CD14-positive monocyte (primary cell): ENCODE measurements around the gene YTHDF1. TPM values are rescaled to one million over a fixed set of nuclear protein-coding genes. Genes with fewer than 3 reads are reported as not detected.

Experiments
- DNase-seq, 3 donors: peaks; one replicate each; pipeline ENCODE4 v3.0.0-alpha.2; 2011 to 2022
- H2AFZ ChIP-seq: 2 replicates; pipeline ENCODE4 v1.6.0; 2012; ENCODE audit warnings: mild to moderate bottlenecking, low read depth, low read length, inconsistent platforms; ENCODE audit not compliant: insufficient read depth, poor library complexity, severe bottlenecking
- H3K27ac ChIP-seq, 2 donors: 1 replicate in 1 of 2; 2 replicates in 1 of 2; pipeline ENCODE4 v1.5.1; 2012 to 2013; ENCODE audit warnings: low read length in 2 of 2, control low read depth in 1 of 2, inconsistent platforms in 1 of 2, low read depth in 1 of 2, mild to moderate bottlenecking in 1 of 2
- H3K27me3 ChIP-seq, 2 donors: one replicate each; pipeline versions ENCODE4 v1.6.0 to v1.6.1; 2011 to 2013; ENCODE audit warnings: low read length in 2 of 2; ENCODE audit not compliant: control insufficient read depth in 2 of 2, insufficient read depth in 2 of 2
- H3K36me3 ChIP-seq, 2 donors: replicated peaks in 1 of 2; 1 replicate in 1 of 2; 2 replicates in 1 of 2; pipeline versions ENCODE4 v1.5.1 to v1.6.1; 2012 to 2013; ENCODE audit warnings: low read length in 2 of 2, control low read depth in 1 of 2, inconsistent platforms in 1 of 2, mild to moderate bottlenecking in 1 of 2; ENCODE audit not compliant: insufficient read depth in 2 of 2, control insufficient read depth in 1 of 2
- H3K4me1 ChIP-seq, 2 donors: 1 replicate in 1 of 2; 2 replicates in 1 of 2; pipeline versions ENCODE4 v1.5.1 to v1.6.1; 2012 to 2013; ENCODE audit warnings: low read length in 2 of 2, control low read depth in 1 of 2, inconsistent platforms in 1 of 2, mild to moderate bottlenecking in 1 of 2, moderate library complexity in 1 of 2; ENCODE audit not compliant: insufficient read depth in 2 of 2, control insufficient read depth in 1 of 2
- H3K4me2 ChIP-seq: replicated peaks from 2 replicates; pipeline ENCODE3; 2012; ENCODE audit warnings: low read length, moderate library complexity, mild to moderate bottlenecking; ENCODE audit not compliant: poor library complexity, severe bottlenecking; ENCODE audit errors: extremely low read depth
- H3K4me3 ChIP-seq, 3 experiments: fragments of 200-600 bp in 1 of 3; sonication (generic) in 1 of 3; replicated peaks in 1 of 3; 1 replicate in 2 of 3; 2 replicates in 1 of 3; pipeline ENCODE4 v1.5.1; 2011 to 2013; ENCODE audit warnings: low read length in 3 of 3, mild to moderate bottlenecking in 3 of 3, control low read depth in 2 of 3, low read depth in 2 of 3, inconsistent platforms in 1 of 3, moderate library complexity in 1 of 3
- H3K79me2 ChIP-seq: 2 replicates; pipeline ENCODE4 v1.6.0; 2012; ENCODE audit warnings: mild to moderate bottlenecking, control low read depth, inconsistent platforms, low read length, moderate library complexity; ENCODE audit not compliant: insufficient read depth
- H3K9ac ChIP-seq: 2 replicates; pipeline ENCODE4 v1.6.0; 2017; ENCODE audit warnings: low read length, mild to moderate bottlenecking; ENCODE audit not compliant: insufficient read depth, poor library complexity, severe bottlenecking
- H3K9me3 ChIP-seq, 2 donors: replicated peaks in 1 of 2; 1 replicate in 1 of 2; 2 replicates in 1 of 2; pipeline versions ENCODE4 v1.5.1 to v1.6.1; 2012 to 2013; ENCODE audit warnings: low read length in 2 of 2, control low read depth in 1 of 2; ENCODE audit not compliant: control insufficient read depth in 1 of 2, insufficient read depth in 1 of 2
- H4K20me1 ChIP-seq: 2 replicates; pipeline ENCODE4 v1.6.0; 2012; ENCODE audit warnings: mild to moderate bottlenecking, low read length, control low read depth, moderate library complexity; ENCODE audit not compliant: insufficient read depth
- H3K27ac Mint-ChIP-seq, 7 donors: one replicate each; pipeline ENCODE4 v1.8.0; 2020; ENCODE audit warnings: mild to moderate bottlenecking in 7 of 7, mixed read lengths in 7 of 7, moderate library complexity in 6 of 7, inconsistent platforms in 2 of 7
- H3K27me3 Mint-ChIP-seq, 3 donors: one replicate each; pipeline ENCODE4 v1.8.0; 2021 to 2022; ENCODE audit warnings: low read depth in 3 of 3, mild to moderate bottlenecking in 3 of 3, mixed read lengths in 3 of 3, moderate library complexity in 3 of 3, inconsistent platforms in 1 of 3
- H3K36me3 Mint-ChIP-seq, 2 donors: one replicate each; pipeline ENCODE4 v1.8.0; 2020; ENCODE audit warnings: mixed read lengths in 2 of 2, inconsistent platforms in 1 of 2, mild to moderate bottlenecking in 1 of 2
- H3K4me1 Mint-ChIP-seq: one replicate; pipeline ENCODE4 v1.8.0; 2020; ENCODE audit warnings: mild to moderate bottlenecking, mixed read lengths
- H3K4me3 Mint-ChIP-seq, 2 donors: one replicate each; pipeline ENCODE4 v1.8.0; 2020; ENCODE audit warnings: mild to moderate bottlenecking in 2 of 2, mixed read lengths in 2 of 2, moderate library complexity in 1 of 2
- H3K9me3 Mint-ChIP-seq, 7 donors: one replicate each; pipeline ENCODE4 v1.8.0; 2020 to 2022; ENCODE audit warnings: mixed read lengths in 7 of 7, mild to moderate bottlenecking in 6 of 7, moderate library complexity in 6 of 7, inconsistent platforms in 2 of 7
- CTCF ChIP-seq: fragments of 200-600 bp; IDR thresholded peaks from one replicate; pipeline ENCODE4 v1.8.0; 2022; ENCODE audit warnings: antibody characterized with exemption, mild to moderate bottlenecking
- WGBS: methylation state at CpG from one replicate; pipeline ENCODE4 v1.1.5; 2013; ENCODE audit warnings: missing lambda C conversion rate; ENCODE audit not compliant: insufficient coverage; 5-methylcytosine and 5-hydroxymethylcytosine counted together
- intact Hi-C, 2 donors: fragments of 100-400 bp; cut with micrococcal nuclease; formaldehyde crosslinking; loops; one replicate each; pipeline versions ENCODE4 v1.15.0 to v1.15.1; 2023
- polyA plus RNA-seq, 3 donors: library from polyadenylated mRNA; depleted of rRNA in 1 of 3; unstranded in 2 of 3; stranded (reverse) in 1 of 3; fragments of 300-500 nt in 2 of 3; fragments of >200 nt in 1 of 3; fragmentation: Illumina TruSeq in 2 of 3; gene quantifications; 1 replicate in 2 of 3; 2 replicates in 1 of 3; pipeline ENCODE4 v1.2.3, GENCODE V29; 2012 to 2021

Gene YTHDF1
- polyA plus RNA-seq, 3 donors, result 18.0 to 33.4 (median 25.9) TPM

DNA sequence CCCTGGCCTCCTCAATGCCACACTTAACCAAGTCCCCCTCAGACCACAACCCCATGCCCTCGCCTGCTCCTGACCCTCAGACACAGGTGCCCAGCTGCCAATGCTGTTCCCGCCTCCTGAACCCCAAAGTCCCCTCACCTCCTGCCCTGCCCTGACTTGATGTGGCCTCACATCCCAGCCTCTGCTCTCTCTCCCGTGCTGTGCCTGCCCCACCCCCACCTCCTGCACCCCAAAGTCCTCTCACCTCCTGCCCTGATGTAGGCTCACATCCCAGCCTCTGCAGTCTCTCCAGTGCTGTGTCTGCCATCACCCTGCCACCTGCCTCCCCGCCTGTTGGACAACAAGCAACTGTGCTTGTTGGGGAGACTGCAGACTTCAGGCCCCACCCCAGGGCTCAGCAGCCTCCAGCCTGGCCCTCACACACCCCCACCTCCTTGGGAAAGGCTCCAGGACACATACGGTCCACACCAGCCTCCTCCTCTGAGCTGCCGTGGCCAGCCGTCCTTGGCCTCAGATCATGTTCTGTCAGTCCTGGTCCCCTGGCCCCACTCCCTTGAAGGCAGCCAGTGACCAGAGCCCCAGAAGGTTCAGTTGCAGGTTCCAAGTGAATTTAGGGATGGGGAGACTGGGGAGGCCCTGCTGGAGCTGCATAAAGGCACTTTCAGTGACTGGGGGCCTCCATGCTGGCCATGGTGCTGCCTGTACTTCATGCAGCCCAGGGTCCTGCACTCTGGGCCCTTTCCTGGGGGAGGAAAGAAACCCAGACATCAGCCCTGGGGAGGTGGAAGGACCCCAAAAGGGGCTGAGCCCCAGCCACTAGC, 28.4 kb downstream of the YTHDF1 start:
- WGBS, result 90% methylated on average over 6 of the region's 7 CpGs
- no peak overlapping the region for H3K9ac ChIP-seq
- intact Hi-C loops, result no loop called here
- H3K9me3 ChIP-seq, result peaks cover 13 to 15% of the 10 kb centered on the region in 2 donors
- no peaks in the 10 kb centered on the region for H3K79me2 ChIP-seq
- peaks cover 2 to 5% (median 4%) of the 10 kb centered on the region in 3 donors for H3K27me3 Mint-ChIP-seq
- no peak overlapping the region for H3K4me2 ChIP-seq
- peaks cover 0 to 10% (median 6%) of the 10 kb centered on the region in 7 donors for H3K9me3 Mint-ChIP-seq
- H3K4me1 ChIP-seq, result no peaks in the 10 kb centered on the region
- H3K27ac Mint-ChIP-seq, result no peak overlapping the region
- no peaks in the 10 kb centered on the region for H3K36me3 ChIP-seq
- no peaks in the 10 kb centered on the region for H3K27me3 ChIP-seq
- H4K20me1 ChIP-seq, result no peaks in the 10 kb centered on the region
- no peak overlapping the region for H2AFZ ChIP-seq
- H3K27ac ChIP-seq, result no peak overlapping the region
- no peaks in the 10 kb centered on the region for H3K36me3 Mint-ChIP-seq
- DNase-seq, result no peak
- H3K4me1 Mint-ChIP-seq, result no peaks in the 10 kb centered on the region
- H3K4me3 Mint-ChIP-seq, result no peak overlapping the region
- no peak overlapping the region for H3K4me3 ChIP-seq
- TF ChIP-seq CTCF, result no peak

DNA sequence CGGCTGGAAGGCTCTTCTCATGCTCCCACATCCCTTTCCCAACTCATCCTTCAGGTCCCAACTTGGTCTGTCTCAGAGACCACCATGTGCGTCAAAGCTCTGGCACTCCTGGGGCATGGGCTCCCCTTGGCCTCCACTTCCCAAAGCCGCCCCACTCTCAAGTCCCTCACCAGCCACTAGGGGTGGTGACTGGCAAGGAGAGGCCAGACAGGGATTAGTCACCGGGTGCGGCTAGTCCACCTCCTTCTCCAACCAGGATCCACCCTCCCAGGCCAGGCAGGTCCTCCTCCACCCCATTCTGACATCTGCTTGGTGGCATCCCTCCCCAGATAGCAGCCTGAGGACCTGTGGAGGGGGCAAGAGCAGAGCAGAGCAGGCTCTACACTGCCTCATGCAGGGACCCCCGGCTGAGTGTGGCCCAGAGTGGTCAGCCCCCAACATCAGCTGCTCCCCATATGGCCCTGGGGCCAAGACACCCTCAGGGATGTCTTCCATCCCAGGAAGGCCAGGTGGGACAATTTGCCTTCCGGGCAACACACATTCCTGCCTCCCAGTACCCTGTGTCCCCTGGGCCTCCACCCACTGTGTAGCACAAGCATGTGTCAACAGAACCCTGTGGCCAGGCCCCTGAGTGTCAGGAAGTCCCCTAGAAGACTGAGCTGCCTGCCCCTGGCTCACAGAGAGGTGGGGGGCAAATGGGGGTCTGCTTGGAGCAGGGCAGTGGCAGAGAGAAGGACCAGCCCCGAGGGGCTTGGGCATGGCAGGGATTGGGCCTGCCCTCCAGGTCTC, 29.2 kb downstream of the YTHDF1 start:
- no peaks in the 10 kb centered on the region for H3K36me3 ChIP-seq
- no peaks in the 10 kb centered on the region for H3K27me3 ChIP-seq
- intact Hi-C loops, result no loop called here
- no peak overlapping the region for H2AFZ ChIP-seq
- no peak for TF ChIP-seq CTCF
- H3K9me3 ChIP-seq, result peaks cover 13 to 15% of the 10 kb centered on the region in 2 donors
- no peak overlapping the region for H3K4me3 ChIP-seq
- H3K9ac ChIP-seq, result no peak overlapping the region
- peaks cover 5 to 11% (median 7%) of the 10 kb centered on the region in 3 donors for H3K27me3 Mint-ChIP-seq
- no peak overlapping the region for H3K27ac ChIP-seq
- no peak overlapping the region for H3K4me3 Mint-ChIP-seq
- peaks cover 0 to 10% (median 6%) of the 10 kb centered on the region in 7 donors for H3K9me3 Mint-ChIP-seq
- no peak overlapping the region for H3K27ac Mint-ChIP-seq
- H3K79me2 ChIP-seq, result no peaks in the 10 kb centered on the region
- 86% methylated on average over 5 of the region's 8 CpGs for WGBS
- no peaks in the 10 kb centered on the region for H4K20me1 ChIP-seq
- H3K4me2 ChIP-seq, result no peak overlapping the region
- H3K4me1 Mint-ChIP-seq, result no peaks in the 10 kb centered on the region
- no peaks in the 10 kb centered on the region for H3K36me3 Mint-ChIP-seq
- no peaks in the 10 kb centered on the region for H3K4me1 ChIP-seq
- no peak for DNase-seq
